CD1c-positive myeloid dendritic cell (primary cell): ENCODE results near the gene TTLL1.
"Not testable (repeated sequence)": the region's sequence is repeated elsewhere in the genome, so short reads cannot be mapped to it uniquely, and the experiment has no call there.

ENCODE experiments used
- DNase-seq: peaks from one replicate; pipeline ENCODE4 v3.0.0-alpha.2; 2016; ENCODE audit errors: extremely low spot score

TTLL1 gene

GRCh38 chr22:43110444-43110926 lies 21.3 kb upstream of the TTLL1 start, which contains the start of gene BIK:
BIK (plus strand) TSS chr22:43110750; CDS start chr22:43124023, 13,273 bp downstream.
- DNase-seq, result peak; percentile 46

GRCh38 chr22:43109921-43110443 lies 20.8 kb upstream of the TTLL1 start:
- DNase-seq, result no peak

- no peak for DNase-seq
Observed at GRCh38 chr22:43109511-43109910, 20.3 kb upstream of the TTLL1 start.

DNA sequence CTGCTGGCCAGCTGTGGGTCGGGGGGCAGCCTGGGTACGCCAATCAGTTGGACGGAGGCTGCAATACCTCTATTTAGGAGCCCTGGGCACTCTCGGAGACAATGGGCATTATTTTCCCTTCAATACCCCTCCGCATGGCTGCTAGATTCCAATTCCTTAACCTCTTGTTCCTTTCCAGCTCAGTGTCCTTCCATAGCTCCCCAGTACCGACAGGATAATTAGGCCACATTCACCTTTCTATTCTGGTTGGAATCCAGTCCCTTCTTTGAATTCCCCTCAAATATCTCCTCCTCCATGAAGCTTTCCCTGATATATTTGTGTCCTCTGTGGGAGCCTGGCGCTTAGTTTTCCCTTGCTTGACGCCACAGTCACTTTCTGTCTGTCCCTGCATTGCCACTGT lies 17.1 kb upstream of the TTLL1 start:
- no peak for DNase-seq

DNA sequence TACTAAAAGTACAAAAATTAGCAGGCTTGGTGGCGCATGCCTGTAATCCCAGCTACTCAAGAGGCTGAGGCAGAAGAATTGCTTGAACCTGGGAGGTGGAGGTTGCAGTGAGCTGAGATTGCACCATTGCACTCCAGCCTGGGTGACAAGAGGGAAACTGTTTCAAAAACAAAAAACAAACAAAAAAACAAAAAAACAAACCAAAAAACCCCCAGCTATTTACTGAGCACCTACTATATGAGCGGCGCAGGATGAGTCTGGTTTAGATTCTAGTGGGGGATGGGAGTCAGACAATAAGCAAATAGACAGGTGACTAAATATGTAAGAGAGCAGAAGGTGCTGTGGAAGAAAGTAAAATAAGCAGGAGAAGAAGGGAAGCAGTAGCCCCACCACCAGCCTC lies 15.8 kb upstream of the TTLL1 start:
- DNase-seq, result not testable (repeated sequence)

- peak; percentile 17 for DNase-seq
Observed at GRCh38 chr22:43104056-43104625, 14.9 kb upstream of the TTLL1 start.

- no peak for DNase-seq
Observed at GRCh38 chr22:43101306-43101705, 12.1 kb upstream of the TTLL1 start.

- peak; percentile 67 for DNase-seq
Observed at GRCh38 chr22:43100225-43100624, 11.0 kb upstream of the TTLL1 start.

- DNase-seq, result no peak
Observed at GRCh38 chr22:43099095-43099494, 9.9 kb upstream of the TTLL1 start.

DNA sequence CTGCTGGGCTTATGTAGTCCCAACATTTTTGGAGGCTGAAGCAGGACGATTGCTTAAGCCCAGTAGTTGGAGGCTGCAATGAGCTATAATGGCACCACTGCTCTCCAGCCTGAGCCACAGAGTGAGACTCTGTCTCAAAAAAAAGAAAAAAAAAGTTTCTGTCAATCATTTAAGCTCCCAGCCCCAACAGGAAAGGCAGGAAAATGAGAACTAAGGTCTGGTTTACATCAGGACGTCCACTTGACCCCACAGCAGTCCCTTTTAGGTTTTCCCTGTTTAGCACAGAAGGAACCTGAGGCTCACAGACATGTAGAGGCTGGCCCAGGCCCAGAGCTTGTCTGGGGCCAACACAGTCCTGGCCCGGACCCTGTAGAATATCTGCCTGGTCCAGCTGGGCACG lies 9.2 kb upstream of the TTLL1 start:
- DNase-seq, result no peak

GRCh38 chr22:43096420-43096819 lies 7.2 kb upstream of the TTLL1 start:
- DNase-seq, result no peak

DNA sequence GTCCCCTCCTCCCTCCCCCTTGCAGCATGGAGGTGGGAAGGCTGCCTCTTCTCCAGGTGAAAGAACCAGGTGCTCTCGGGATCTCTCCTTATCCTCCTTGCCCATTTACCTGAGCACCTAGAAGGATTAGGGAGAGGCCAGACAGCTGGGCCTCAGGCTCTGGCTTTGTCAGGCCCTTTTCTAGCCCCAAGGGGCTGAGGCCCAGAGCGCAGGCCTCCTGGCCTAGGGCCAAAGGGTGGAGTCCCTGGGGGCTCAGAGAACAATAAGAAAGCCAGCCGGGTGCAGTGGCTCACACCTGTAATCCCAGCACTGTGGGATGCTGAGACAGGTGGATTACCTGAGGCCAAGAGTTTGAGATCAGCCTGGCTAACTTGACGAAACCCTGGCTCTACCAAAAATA lies 5.4 kb upstream of the TTLL1 start:
- DNase-seq, result no peak

DNA sequence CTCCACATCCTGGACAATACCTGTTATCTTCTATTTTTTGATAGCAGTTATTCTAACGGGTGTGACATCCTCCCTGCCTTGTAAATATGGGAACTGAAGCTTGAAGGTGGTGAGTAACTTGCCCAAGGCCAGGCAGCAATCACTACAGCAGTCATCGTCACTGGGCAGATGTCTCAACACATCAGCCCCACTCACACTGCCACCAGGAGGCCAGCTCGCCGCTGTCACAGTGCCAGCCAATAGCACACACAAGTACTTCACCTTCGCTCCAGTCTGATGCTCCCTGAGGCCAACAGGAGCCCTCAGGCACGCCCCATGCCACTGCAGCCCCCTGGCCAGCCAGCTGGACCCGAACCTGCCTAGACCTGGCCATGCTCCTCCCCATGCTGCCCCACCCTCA lies 4.9 kb upstream of the TTLL1 start:
- DNase-seq, result peak; percentile 84

- peak; percentile 58 for DNase-seq
Observed at GRCh38 chr22:43092085-43092484, 2.9 kb upstream of the TTLL1 start.

DNA sequence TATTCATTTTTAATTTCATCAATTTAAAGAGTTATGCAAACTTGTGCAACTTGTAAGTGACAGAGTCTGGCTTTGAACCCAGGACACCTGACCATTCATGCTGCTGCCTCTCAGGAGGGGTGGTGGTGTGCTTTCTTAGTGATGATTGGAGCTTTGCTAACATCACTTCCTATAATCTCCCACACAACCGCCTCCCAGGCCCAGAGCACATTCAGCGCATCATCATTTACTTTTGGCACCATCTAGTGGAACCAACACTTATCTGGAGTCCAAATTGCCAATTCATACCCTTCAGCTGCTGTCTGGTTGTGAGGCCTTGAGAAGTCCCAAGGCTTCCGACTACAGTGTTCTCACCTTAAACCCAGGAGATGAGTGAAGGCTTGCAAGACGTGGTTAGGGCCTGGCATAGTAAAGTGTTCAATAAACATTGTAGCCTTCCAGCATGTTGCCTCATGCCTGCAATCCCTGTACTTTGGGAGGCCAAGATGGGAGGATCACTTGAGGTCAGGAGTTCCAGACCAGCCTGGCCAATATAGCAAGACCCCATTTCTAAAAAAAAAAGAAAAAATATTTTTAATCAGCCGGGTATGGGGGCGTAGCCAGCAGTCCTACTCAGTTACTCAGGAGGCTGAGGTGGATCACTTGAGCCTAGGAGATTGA lies 1.1 kb upstream of the TTLL1 start:
- peak; percentile 90 for DNase-seq

DNA sequence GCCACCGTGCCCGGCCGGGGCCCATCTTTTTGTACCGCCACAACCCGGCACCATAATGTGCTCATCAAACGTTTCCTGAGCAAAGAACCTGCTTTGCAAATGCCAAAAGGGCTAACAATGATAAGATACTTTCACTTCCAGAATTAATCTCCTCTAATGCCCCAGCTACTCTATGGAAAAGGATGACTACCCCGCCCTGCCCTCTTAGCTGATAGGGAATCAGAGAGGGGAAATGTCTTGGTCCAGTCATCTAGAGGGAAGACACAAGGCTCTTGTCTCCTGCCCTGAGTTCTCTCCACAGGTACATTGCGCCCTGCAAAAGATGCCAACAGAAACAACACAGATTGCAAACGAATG lies 586 bp downstream of the TTLL1 start:
- DNase-seq, result peak; percentile 61

GRCh38 chr22:43085658-43086606 lies 3.3 kb downstream of the TTLL1 start:
- no peak for DNase-seq

DNA sequence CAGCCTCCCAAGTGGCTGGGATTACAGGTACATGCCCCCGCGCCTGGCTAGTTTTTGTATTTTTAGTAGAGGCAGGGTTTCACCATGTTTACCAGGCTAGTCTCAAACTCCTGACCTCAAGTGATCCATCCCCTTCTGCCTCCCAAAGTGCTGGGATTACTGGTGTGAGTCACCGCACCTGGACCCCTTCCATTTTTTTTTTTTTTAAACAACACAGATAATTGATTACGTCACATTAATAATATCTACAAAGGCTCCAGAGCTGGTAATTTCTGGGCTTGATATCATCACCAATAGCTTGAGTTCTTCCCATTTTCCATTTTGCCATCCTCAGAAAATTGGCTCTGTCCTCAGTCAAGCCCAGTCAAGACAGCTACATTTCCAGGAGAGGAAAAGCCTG lies 7.2 kb downstream of the TTLL1 start:
- DNase-seq, result no peak

DNA sequence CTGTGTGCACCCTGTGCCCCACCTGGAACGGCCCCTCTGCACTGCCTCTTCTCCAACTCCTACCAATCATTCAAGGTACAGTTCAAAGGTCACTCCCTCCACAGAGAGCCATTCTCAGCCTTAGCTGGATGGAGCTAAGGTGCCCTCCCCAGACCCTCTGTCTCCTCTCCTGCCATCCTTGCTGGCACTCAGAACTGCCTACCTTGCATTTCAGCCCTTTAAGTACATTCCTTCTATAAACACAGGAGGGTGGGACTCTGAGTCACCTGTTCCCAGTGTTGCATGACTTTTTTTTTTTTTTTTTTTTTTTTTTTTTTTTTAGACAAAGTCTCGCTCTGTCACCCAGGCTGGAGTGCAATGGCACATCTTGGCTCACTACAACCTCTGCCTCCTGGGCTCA lies 8.6 kb downstream of the TTLL1 start:
- DNase-seq, result no peak

DNA sequence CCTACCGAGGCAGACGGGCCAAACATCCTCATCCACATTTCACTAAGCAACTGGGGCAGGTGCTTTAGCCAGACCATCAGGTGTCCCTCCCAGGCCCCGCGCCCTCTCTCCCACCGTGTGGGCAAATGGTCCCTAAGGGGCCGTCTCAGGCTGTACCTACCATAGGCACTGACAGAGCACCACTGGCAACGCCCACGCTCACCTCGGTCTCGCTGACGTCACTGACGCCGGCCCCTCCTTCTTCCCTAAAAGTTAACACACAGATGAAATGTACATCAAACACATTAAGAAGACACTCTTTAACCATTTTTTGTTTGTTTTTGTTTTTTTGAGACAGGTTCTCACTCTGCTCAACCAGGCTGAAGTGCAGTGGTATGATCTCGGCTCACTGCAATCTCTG lies 9.4 kb downstream of the TTLL1 start:
- no peak for DNase-seq

GRCh38 chr22:43078522-43078921 lies 10.7 kb downstream of the TTLL1 start:
- DNase-seq, result no peak

DNA sequence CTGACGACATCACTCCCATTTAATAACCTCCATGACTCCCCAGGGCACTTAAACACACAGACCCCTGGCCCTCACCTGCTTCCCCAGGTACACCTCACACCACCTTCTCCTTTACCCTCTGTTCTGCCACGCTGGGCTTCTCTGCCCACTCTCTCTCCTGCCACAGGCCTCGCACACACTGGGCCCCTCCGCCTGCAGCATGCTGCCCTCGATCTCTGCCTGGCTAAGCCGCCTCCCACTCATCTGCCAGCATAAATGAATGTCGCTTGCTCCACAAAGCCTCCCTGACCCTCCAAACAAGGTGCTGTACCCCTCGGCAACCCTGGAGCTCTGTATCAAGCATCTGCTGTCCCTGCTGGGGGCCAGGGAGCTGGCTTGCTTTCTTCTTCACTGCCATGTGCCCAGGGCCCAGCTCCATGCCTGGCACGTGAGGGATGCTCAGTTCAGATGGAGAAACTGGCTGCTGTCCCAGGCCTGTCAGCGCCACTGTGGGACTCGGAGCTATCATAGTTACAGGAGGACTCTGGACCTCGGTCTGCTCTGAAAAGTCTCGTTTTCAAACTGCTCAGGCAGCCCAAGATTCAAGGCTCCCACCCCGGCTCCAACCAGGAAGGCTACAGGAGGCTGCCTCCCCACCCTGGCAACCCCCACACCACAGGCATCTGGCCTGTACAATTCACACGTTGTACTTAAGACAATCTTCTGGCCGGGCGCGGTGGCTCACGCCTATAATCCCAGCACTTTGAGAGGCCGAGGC lies 11.9 kb downstream of the TTLL1 start:
- DNase-seq, result no peak
